Peyer's patch (tissue), 4 donors: ENCODE measurements around the gene TRIM50. TPM values are rescaled to one million over a fixed set of nuclear protein-coding genes. Genes with fewer than 3 reads are reported as not detected.
"Not testable (repeated sequence)": the region's sequence is repeated elsewhere in the genome, so short reads cannot be mapped to it uniquely, and the experiment has no call there.

Source experiments
- DNase-seq, 3 donors: peaks; one replicate each; pipeline ENCODE4 v3.0.0-alpha.2; 2017 to 2019
- H3K27ac ChIP-seq, 4 donors: fragments of 200-600 bp; sonication (generic); one replicate each; pipeline ENCODE4 v1.5.1; 2016 to 2019
- H3K27me3 ChIP-seq, 2 donors: fragments of 200-600 bp; sonication (generic); one replicate each; pipeline ENCODE4 v1.5.1; 2019
- H3K36me3 ChIP-seq, 3 donors: fragments of 200-600 bp; sonication (generic); one replicate each; pipeline ENCODE4 v1.5.1; 2016 to 2019
- H3K4me1 ChIP-seq, 4 donors: fragments of 200-600 bp; sonication (generic); one replicate each; pipeline ENCODE4 v1.5.1; 2016 to 2019
- H3K4me3 ChIP-seq, 4 donors: fragments of 200-600 bp; sonication (generic); 1 replicate in 3 of 4; 2 replicates in 1 of 4; pipeline ENCODE4 v1.5.1; 2016 to 2019; ENCODE audit warnings: mild to moderate bottlenecking in 1 of 4
- H3K9me3 ChIP-seq, 4 donors: fragments of 200-600 bp; sonication (generic); one replicate each; pipeline ENCODE4 v1.5.1; 2016 to 2019; ENCODE audit warnings: mild to moderate bottlenecking in 1 of 4
- CTCF ChIP-seq, 6 experiments: fragments of 450-650 bp in 4 of 6; fragments of 200-600 bp in 2 of 6; sonication (generic) in 1 of 6; IDR thresholded peaks; one replicate each; pipeline ENCODE4 v1.5.1; 2017 to 2019; ENCODE audit warnings: antibody characterized with exemption in 6 of 6, mild to moderate bottlenecking in 3 of 6, moderate library complexity in 1 of 6
- POLR2A ChIP-seq, 2 donors: fragments of 450-650 bp; IDR thresholded peaks; one replicate each; pipeline ENCODE4 v1.5.1; 2017; ENCODE audit warnings: antibody characterized with exemption in 2 of 2, mild to moderate bottlenecking in 2 of 2, moderate library complexity in 2 of 2
- total RNA-seq, 4 donors: library from RNA; depleted of rRNA; stranded (reverse); fragments of >200 nt; gene quantifications; one replicate each; pipeline ENCODE4 v1.1.0, GENCODE V29; 2016

The TRIM50 gene
- total RNA-seq, 4 donors from 2014 or later = 1.1 to 5.4 (median 2.6) TPM; not detected in 1

- Histone ChIP-seq H3K27ac (no peak overlapping the region), H3K4me3 (no peak overlapping the region), H3K27me3 (no peaks in the 10 kb centered on the region), H3K36me3 (no peaks in the 10 kb centered on the region), H3K4me1 (peaks cover 0 to 3% (median 0%) of the 10 kb centered on the region in 4 donors), H3K9me3 (no peaks in the 10 kb centered on the region)
- no peak for DNase-seq
- TF ChIP-seq CTCF (IDR thresholded peaks at IDR 0.05) = no peak
- TF ChIP-seq POLR2A (IDR thresholded peaks at IDR 0.05) = no peak
These were observed 14.4 kb downstream of the TRIM50 start for GRCh38 chr7:73313521-73313906.

- no peak overlapping the region for H3K27ac ChIP-seq
These were observed 14.9 kb downstream of the TRIM50 start for GRCh38 chr7:73312831-73313520.

GRCh38 chr7:73311421-73311820 is 16.5 kb downstream of the TRIM50 start:
- DNase-seq, H3K36me3 ChIP-seq: not testable (repeated sequence)

More at GRCh38 chr7:73312831-73313520, 14.9 kb downstream of the TRIM50 start:
- Histone ChIP-seq H3K4me3 (no peak overlapping the region), H3K9me3 (no peaks in the 10 kb centered on the region), H3K4me1 (peaks cover 0 to 3% (median 0%) of the 10 kb centered on the region in 4 donors), H3K27me3 (no peaks in the 10 kb centered on the region), H3K36me3 (no peaks in the 10 kb centered on the region)
- no peak for TF ChIP-seq CTCF (IDR thresholded peaks at IDR 0.05)
- no peak for TF ChIP-seq POLR2A (IDR thresholded peaks at IDR 0.05)
- no peak for DNase-seq

GRCh38 chr7:73308665-73309214 is 19.1 kb downstream of the TRIM50 start, which contains the start of gene NSUN5:
Gene NSUN5 (minus strand): TSS chr7:73308826. CDS start chr7:73308790, 36 bp downstream.
- H3K4me3 ChIP-seq = peak within 1 kb of the TSS; percentile 79 to 90 (median 81)
- peak in 1 of 6 experiments; percentile 9 for TF ChIP-seq CTCF (IDR thresholded peaks at IDR 0.05)
- peak; percentile 42 to 63 for TF ChIP-seq POLR2A (IDR thresholded peaks at IDR 0.05)

More at GRCh38 chr7:73311421-73311820, 16.5 kb downstream of the TRIM50 start:
- not testable (repeated sequence) for H3K4me1 ChIP-seq, H3K27me3 ChIP-seq, H3K27ac ChIP-seq, H3K4me3 ChIP-seq, H3K9me3 ChIP-seq

GRCh38 chr7:73308074-73308664 is 19.7 kb downstream of the TRIM50 start:
- Histone ChIP-seq H3K27me3 (no peaks in the 10 kb centered on the region), H3K4me3 (peak overlapping the region; percentile 79 to 90 (median 81)), H3K4me1 (peaks cover 0 to 8% (median 3%) of the 10 kb centered on the region in 4 donors), H3K27ac (peak overlapping the region; percentile 59 to 80 (median 66)), H3K36me3 (peaks cover 0 to 29% (median 0%) of the 10 kb centered on the region in 3 donors), H3K9me3 (no peaks in the 10 kb centered on the region)
- DNase-seq = peak; percentile 20 to 55 (median 47)
- TF ChIP-seq POLR2A (IDR thresholded peaks at IDR 0.05) = no peak
- no peak for TF ChIP-seq CTCF (IDR thresholded peaks at IDR 0.05)

More at GRCh38 chr7:73308665-73309214, 19.1 kb downstream of the TRIM50 start, which contains the start of gene NSUN5:
- Histone ChIP-seq H3K4me1 (peaks cover 0 to 8% (median 3%) of the 10 kb centered on the region in 4 donors), H3K36me3 (peaks cover 0 to 23% (median 0%) of the 10 kb centered on the region in 3 donors), H3K9me3 (no peaks in the 10 kb centered on the region), H3K27ac (peak within 1 kb of the TSS; percentile 59 to 80 (median 66)), H3K27me3 (no peaks in the 10 kb centered on the region)
- DNase-seq = peak; percentile 89 to 96 (median 95)
